ENCODE data around the gene GMDS.

GMDS gene

DNA sequence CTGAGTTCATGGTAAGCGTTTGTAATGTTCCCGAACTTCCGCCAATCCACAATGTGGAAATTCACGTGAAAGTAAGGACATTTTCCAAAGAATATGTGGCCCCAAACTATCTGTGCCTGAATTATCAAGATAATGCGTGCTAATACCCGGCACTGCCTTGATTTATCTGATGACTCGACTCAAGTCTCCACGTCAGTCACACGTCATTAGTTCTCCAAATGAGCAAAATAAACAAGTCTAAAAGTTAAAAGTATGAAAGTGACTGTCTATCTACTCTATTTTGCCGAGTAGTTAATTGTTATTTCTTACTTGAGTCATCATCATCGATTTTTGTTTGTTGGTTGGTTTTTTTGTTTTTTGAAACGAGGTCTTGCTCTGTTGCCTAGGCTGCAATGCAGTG, 657.4 kb downstream of the GMDS start:
- no peak for DNase-seq (ENCODE audit: low read depth in 2 of 2)

DNA sequence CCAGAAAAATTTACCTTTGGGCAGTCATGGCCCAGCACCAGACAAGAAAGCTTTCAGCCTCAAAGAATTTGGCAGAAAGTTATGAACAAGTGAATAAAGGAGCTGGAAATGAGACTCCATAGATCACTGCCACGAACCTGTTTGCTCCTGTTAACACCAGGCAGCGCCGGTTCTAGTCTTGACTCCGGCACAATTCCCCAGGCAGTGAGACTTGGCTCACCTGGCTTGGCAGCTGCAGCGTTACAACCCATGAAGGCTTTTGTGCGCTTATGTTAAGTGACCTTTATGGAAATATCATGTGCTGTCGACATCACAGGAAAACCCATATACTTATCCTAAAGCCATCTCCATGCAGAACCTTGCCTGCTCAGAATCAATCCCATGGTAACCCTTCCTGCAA, 657.9 kb downstream of the GMDS start:
- DNase-seq (ENCODE audit: low read depth in 2 of 2), result no peak

DNA sequence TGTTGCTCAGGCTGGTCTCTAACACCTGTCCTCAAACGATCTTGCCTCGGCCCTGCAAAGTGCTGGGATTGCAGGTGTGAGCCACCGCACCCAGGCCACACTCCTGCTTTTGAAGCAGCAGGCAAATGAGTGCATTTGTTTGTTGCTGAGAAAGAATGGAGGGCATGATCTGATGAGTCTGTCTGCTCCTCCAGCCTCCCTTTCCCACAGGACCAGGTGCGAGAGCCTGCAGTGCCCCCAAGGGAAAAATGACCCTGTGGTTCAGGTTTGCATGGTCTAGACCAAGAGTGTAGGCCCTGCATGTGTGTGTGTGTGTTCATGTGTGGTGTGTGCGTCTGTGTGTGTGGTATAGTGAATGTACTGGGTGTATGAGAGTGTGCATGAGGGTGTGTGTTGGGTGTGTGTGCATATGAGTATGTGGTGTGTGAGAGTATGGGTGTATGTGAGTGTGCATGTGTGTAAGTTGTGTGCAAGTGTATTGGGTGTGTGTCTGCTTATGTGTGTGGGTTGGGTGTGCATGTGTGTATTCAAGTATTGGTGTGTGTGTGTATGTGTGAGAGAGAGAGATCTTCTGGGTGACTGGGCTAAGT, 658.4 kb downstream of the GMDS start:
- DNase-seq (ENCODE audit: low read depth in 2 of 2), result no peak

DNA sequence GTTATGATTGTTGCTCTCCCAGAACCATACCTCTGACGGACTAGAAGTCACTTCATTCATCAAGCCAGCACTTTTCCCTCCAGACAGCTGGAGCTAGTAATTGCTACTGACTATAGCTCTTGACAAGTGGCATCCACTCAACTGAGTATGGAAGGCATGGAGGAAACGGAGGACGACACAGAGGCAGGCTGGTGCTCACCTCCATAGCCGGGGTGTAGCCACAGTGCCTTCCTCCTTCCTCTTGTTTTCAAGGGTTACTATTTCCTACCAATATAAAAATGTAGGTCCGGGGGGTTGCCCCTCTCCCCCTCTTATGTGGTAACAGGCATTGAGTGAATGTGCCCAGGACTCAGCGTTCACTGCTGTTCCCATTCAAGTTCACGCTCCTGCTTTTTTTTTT, 659.1 kb downstream of the GMDS start:
- no peak for DNase-seq (ENCODE audit: low read depth in 2 of 2)

DNA sequence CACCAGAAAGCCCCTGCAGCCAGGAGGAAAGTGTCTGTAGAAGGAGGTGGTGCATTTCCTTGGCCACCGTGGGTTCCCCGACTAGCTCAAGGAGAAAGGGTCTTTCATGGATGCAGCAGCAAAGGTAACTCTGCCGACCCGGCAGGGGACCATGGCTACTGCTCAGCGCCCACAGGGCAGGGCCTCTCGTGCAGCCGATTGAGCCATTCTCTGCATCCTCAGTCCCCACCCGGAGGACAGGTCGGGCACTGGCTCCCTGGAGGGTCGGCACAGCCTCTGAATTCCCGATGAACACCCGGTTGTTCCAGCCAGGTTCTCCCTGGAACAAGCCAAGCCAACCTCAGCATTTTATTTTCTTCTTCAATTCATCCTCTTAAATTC, 659.7 kb downstream of the GMDS start:
- no peak for DNase-seq (ENCODE audit: low read depth in 2 of 2)

DNA sequence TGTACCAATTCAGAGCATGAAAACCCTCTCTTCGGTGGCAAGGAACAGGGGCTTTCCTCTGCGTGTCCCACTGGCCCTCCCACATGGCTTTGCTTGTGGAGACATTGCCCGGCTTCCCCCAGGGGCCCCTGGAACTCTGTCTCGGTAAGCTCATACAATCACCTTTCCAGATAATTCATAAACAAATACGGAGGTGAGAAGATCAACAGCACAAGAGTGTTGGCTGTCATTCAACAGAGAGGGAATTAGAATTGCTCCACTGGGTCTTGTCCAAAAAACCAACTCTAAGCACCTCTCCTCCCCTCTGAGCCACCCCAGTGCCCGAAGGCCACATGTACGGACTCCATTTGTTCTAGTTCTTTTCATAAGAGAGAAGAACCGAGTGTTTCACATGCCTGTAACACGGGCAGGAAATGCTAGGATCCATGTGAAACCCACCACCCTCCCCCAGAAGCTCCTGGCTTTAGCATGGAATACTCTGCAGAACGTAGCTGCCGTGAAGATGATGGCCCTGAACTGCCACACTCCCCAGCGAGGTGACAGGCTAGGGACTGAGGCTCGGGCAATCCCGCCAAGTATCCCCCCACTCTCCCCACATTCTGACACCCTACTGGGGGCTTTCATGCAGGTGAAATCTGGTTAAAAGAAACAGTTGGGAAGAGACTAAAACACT, 660.3 kb downstream of the GMDS start:
- no peak for DNase-seq (ENCODE audit: low read depth in 2 of 2)

DNA sequence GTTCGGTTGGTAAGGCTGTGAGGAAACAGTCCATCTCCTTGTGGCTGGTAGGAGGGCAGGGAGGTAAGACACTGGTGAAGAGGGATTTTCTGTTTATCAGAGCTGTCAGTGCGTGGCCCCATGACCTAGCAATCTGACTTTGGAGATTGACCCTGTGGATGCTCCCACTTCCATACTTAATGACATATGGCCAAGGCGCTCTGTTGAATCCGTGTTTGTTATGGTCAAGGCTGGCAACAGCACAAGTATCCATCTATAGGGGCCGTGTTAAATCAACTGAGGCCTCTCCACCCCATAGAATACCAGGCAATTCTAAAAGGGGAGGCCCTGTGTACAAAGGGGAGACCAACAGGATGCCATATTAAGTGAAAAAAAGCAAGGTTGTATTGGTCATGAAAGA, 661.3 kb downstream of the GMDS start:
- no peak for DNase-seq (ENCODE audit: low read depth in 2 of 2)

DNA sequence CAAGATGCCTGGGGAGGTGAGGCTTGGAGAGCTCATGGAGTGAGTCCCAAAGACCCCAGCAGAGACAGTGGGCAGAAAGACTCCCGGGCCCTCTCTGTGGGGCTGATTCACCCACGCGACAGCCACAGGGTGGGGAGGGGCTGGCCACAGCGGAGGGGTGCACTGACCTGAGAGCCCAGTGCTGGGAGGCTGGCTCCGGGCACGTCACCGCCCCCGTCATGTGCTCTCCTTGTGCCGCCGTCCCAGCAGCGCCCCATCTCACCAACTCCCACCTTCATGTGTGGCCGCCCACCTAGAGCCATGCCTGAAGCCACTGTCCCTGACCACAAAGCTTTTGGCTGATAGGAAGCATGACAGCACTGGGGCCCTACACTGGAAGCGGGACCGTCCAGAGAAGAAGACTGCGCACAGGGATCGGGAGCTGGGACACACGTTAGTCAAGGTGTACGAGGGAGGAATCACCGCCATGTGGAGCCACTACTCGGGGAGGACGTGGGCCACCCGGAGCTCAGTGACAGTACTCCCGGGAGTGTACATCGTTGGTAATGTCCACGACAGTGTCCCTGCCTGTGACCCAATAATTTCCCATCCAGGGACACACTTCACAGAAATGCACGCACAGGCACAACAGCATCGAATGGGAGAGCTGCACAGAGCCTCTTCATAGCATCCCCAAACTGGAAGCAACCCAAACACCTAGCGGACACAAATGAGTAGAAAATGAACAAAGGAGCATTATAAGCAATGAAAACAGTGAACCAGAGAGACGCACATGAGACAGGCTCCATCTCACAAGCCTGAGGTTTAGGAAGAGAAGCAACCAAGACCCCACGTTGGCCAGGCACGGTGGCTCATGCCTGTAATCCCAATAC, 664.0 kb downstream of the GMDS start:
- DNase-seq (ENCODE audit: low read depth in 2 of 2), result no peak

DNA sequence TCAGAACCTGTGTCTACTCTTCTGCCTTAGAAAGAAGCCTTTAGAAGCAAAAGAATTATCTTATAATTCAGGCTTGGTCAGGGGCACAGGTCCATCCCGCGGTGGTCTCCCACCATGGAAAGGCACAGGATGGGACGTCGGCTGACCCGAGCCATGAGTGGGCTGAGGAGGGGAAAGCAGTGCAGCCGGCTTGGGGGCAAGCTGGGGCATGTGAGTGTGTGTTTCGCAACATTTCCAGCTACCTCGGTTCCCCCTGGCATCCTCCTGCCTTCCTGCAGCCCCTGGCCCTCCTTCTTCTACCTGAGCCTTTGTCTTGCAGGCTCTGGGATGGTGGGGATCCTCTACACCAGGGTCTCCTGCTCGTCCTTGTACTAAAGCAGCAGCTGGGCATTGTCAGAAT, 664.8 kb downstream of the GMDS start:
- DNase-seq (ENCODE audit: low read depth in 2 of 2), result no peak

DNA sequence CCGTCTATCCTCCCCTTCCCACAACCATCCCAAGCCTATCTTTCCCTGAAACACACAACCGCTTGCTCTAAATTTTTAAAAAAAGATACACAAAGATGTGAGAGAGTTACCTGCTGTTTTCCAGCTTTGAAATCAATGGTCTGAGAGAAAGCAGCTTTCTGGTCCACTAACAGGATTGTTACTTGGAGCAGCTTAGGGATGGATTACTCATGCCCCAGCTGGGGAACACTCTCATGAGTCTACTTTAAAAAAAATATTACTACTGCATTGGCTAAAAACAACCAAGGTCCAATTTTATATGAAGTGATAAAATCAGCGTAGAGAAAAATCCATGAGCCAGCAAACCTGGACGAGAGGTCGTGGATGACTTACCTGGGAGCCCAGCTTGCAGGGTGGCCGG, 665.3 kb downstream of the GMDS start:
- no peak for DNase-seq (ENCODE audit: low read depth in 2 of 2)

DNA sequence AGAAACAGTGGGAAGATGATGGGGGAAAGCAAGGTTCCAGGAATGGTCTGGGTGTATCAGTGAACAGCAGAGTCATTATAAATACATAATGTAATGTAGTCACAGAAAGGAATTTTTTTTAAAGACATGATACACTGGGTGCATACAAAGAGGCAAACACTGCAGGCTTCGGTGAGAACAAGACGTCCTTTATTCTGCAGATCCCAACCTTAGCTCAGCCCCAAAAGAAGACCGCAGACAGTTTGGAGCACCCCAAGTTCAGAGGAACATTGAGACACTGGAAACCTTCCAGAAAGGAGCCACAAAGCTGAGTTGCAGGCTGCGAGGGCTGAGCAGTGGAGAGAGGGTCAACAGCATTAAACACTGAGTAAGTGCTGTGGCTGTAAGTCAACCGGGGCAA, 666.3 kb downstream of the GMDS start:
- no peak for DNase-seq (ENCODE audit: low read depth in 2 of 2)

DNA sequence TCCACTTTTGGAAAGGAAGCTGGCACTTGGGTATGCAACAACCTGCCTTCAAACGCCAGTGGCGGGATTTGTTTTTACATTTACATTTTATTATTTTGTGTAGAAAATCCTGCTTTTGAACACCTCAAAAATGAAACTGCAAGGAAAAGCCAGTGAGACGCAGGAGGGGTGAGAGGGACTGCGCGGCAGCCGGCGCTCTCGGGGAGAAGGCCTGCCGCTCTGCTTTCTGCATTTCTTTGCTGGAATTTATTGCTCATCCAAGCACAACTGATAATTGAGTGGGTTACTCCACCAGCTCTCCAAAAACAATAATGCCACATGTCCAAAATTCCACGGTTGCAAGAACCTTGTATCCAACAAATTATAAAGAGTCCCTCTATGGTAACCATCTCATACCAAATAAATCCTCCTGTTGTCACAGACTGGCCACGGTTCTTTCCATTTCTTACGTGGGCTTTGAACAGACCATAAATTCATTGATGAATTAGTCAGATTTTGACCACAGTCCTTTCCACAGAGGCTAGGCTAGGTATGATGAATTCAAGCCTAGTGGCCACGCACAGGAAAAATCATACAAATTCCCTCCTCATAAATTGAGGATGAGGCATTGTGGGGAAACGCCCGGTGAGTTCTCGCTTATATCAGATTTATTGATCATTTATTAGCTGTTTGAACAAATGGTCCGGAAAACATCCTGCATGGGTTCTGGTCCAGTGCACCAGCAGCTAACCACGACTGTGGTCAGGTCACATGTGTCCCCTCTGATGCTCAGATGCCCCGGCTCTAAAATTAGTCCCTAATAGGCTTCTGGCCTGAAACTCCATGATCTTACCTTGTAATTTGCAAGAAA, 667.3 kb downstream of the GMDS start:
- no peak for DNase-seq (ENCODE audit: low read depth in 2 of 2)

DNA sequence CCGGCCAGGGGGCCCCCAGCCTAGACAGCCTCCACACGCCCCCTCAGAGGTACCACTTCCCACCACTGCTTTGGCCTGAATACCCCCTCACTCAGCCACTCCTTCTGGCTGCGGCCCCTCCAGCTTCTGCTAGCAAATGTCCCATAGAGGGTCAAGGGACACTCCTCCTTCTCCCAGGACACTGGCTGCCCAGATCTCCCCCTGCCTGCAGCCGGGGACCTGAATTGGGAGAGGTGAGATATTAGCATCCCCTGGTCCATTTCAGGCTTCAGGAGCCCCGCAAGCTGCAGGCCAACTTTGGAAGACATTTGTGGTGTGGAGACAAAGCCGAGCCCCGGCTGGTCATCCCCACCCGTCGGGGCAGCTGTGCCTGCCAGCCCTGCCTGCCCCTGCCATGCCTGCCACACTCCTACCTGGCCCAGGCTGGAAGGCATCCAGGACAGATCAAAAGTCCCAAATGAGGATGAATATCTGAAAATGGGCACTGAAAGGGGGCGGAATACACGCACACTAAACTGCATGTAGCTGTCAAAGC, 668.2 kb downstream of the GMDS start:
- DNase-seq (ENCODE audit: low read depth in 2 of 2), result no peak

DNA sequence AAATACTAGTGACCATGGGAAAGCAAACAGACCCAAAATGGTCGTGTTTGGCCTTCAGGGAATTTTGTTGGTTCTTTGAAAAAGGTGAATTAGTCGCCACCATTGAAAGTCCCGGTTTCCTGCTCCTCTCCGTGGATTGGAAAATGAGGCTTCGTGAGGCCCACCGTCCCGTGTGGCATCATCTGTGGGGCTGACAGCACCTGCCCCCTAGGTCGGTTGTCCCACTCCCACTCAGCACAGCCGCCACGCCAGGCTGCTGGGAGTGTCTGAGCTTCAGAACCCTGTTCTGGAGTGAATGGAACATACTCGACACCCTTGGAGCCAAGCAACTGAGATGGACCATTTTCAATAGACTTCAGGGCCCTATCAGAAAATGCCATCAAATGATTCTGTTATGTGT, 668.7 kb downstream of the GMDS start:
- DNase-seq (ENCODE audit: low read depth in 2 of 2), result no peak

DNA sequence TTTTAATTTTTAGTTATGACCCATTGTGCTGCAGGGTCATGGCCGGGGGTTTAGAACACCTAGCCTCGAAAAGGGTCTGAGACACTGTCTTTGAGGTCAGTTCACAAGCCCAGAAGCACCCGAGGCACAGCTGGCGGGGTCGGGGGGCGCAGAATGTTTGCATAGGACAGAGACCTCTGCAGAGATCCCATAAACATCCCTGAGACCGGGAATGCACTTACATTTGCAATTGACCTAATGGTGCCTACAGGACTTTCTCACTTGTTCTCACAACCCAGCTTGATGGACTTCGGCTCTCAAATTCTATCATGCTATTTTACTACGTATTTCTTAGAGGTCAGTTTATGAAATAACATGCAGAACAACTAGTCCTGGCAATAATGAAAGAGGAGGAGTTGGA, 669.2 kb downstream of the GMDS start:
- DNase-seq (ENCODE audit: low read depth in 2 of 2), result no peak

DNA sequence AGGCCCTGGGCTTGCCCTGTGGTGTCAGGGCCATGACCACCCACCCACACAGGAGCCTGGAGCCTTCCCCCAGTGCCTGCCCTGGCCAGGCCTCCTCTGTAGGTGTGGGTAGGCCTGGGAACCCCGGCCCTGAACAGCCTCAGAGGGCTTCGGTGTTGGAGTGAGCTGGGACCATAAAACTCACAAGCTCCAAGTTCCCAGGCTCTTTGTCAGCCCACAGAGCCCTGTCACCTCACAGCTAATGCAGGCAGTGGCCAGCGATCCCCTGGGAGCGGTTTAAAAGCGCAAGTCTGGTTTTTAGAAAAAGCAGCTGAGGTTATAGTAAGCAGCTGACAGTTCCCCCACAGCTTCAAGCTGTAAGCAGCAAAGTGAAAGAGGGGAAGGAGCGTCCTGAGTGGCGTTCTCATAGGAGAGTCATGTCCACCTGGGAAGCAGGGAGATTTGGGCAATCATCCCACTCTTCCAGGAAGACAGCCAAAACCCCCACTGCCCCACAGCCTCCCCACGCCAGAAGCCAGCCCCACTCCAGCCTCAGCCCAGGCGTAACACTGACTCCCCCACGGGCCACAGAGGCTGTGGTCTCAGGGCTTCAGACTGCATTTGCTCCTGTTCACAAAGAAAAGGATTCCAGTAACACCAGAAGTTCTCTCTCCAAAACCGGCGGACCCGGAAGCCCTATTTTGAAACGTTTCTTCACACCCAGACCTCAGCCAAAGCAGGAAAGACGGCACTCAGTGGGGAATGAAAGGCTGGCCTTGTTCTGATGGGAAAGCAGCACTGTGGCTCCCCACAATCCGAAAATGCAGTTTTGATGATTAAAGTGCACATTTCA, 670.0 kb downstream of the GMDS start:
- DNase-seq (ENCODE audit: low read depth in 2 of 2), result no peak

DNA sequence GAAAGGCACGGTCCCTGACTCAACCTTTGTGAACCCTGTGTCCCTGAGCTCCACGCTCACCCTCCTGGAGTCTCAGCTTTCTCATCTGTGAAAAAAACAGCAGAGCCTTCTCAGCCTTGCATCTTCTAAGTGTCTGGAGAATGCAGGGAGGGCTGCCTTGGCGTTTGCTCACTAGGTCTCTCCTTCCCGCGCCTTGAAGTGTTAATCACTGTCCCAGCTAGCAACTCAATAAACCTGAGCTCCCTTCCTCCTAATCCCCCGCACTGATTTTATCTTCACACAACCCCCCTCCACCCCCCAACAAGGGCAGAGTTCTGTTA, 670.6 kb downstream of the GMDS start:
- no peak for DNase-seq (ENCODE audit: low read depth in 2 of 2)

DNA sequence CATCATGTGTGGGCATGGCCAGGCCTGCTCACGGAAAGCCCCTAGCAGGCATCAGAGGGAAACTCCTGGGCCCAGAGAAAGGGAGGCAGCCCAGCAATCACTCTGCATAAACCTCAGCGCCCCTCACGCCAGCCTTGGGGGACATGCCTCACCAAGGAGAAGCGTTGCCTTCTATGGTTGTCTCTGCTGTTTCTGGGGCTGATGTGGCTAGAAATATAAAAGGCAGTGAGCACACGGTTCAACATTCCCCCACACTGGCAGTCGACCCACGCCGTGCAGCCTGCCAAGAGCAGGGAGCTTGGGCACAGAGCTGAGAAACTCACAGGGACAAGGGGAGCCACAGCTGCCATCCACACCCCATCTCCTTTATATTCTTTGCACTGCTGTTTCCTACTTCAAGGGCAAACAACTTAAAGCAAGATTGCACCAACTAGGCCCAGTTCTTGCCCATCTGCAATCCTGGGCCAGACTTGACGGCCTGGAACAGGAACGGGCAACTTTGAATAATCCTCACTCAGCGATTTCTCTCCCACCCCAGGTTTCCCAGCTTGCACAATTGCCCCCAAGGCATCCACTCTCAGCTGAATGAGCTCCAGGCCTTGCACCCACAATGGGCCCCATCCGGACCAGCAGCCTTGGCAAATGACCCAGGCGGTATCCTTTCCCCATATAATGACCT, 671.2 kb downstream of the GMDS start:
- no peak for DNase-seq (ENCODE audit: low read depth in 2 of 2)
